Measurements from ENCODE around the gene CTNNA3.

The CTNNA3 gene

DNA sequence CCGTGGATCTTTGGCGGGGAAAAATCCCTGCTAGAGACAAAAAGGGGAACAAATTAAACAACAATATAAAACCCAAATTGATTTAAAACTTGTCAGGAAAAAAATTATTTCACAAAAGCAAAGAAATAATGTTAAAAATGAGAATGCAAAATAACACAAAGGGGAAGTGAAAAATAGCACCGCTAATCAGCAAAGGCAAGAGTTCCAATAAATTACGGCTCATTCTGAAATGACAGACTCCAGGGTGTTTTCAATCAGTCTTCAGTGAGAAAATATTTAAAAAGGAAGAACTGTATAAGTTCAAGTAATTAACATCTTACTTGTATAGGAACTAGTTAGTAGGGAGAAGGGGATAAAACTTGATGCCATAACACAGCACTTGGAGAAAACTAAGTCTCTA, 433.3 kb downstream of the CTNNA3 start:
- CTCF ChIA-PET = no interaction called here
- no peaks in the 10 kb centered on the region for H3K9me3 ChIP-seq (ENCODE audit: control insufficient read depth, insufficient read depth, low read depth, low read length)
- no peaks in the 10 kb centered on the region for H3K36me3 ChIP-seq (ENCODE audit: control insufficient read depth in 2 of 2, insufficient read depth in 1 of 2, low read length in 2 of 2)
- H3K4me1 ChIP-seq (ENCODE audit: control insufficient read depth, insufficient read depth, low read length) = peaks cover 6% of the 10 kb centered on the region; the same call in 1 of the 2 replicates
- no peak overlapping the region for H3K4me3 ChIP-seq (ENCODE audit: low read depth, low read length)
- TF ChIP-seq ZNF169 (tag by site-specific recombination; IDR thresholded peaks at IDR 0.05) (no peak), ZNF266 (tag by site-specific recombination; IDR thresholded peaks at IDR 0.05; ENCODE audit: low read depth) (no peak), ZNF324 (tag by site-specific recombination; IDR thresholded peaks at IDR 0.05) (no peak), ZNF423 (tag by site-specific recombination; IDR thresholded peaks at IDR 0.05) (no peak), SCRT1 (tag by site-specific recombination; IDR thresholded peaks at IDR 0.05; ENCODE audit: borderline replicate concordance) (no peak), MEIS1 (CRISPR knock-in tag; IDR thresholded peaks at IDR 0.05; ENCODE audit: borderline replicate concordance) (no peak), SP2 (tag by site-specific recombination; IDR thresholded peaks at IDR 0.05) (no peak), ZNF707 (tag by site-specific recombination; IDR thresholded peaks at IDR 0.05) (no peak), ZNF701 (tag by site-specific recombination; IDR thresholded peaks at IDR 0.05) (no peak), ZBTB1 (tag by site-specific recombination; IDR thresholded peaks at IDR 0.05) (no peak), ZNF354C (tag by site-specific recombination; IDR thresholded peaks at IDR 0.05; ENCODE audit: borderline replicate concordance, low read depth) (no peak), HOXA7 (CRISPR knock-in tag; IDR thresholded peaks at IDR 0.05; ENCODE audit: borderline replicate concordance) (no peak), ZNF561 (tag by site-specific recombination; IDR thresholded peaks at IDR 0.05; ENCODE audit: borderline replicate concordance) (no peak), ZNF660 (tag by site-specific recombination; IDR thresholded peaks at IDR 0.05) (no peak), ZFP41 (tag by site-specific recombination; IDR thresholded peaks at IDR 0.05; ENCODE audit: borderline replicate concordance) (no peak), ZNF623 (tag by site-specific recombination; IDR thresholded peaks at IDR 0.05) (no peak), ZNF501 (tag by site-specific recombination; IDR thresholded peaks at IDR 0.05) (no peak)
- TF ChIP-seq, protein P1, sequence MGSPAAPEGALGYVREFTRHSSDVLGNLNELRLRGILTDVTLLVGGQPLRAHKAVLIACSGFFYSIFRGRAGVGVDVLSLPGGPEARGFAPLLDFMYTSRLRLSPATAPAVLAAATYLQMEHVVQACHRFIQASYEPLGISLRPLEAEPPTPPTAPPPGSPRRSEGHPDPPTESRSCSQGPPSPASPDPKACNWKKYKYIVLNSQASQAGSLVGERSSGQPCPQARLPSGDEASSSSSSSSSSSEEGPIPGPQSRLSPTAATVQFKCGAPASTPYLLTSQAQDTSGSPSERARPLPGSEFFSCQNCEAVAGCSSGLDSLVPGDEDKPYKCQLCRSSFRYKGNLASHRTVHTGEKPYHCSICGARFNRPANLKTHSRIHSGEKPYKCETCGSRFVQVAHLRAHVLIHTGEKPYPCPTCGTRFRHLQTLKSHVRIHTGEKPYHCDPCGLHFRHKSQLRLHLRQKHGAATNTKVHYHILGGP (tag by site-specific recombination; IDR thresholded peaks at IDR 0.05) = no peak
- TF ChIP-seq, protein P2, sequence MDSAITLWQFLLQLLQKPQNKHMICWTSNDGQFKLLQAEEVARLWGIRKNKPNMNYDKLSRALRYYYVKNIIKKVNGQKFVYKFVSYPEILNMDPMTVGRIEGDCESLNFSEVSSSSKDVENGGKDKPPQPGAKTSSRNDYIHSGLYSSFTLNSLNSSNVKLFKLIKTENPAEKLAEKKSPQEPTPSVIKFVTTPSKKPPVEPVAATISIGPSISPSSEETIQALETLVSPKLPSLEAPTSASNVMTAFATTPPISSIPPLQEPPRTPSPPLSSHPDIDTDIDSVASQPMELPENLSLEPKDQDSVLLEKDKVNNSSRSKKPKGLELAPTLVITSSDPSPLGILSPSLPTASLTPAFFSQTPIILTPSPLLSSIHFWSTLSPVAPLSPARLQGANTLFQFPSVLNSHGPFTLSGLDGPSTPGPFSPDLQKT (IDR thresholded peaks at IDR 0.05; ENCODE audit: borderline replicate concordance, low read depth, low read length) = no peak
- H3K27ac ChIP-seq (ENCODE audit: extremely low read depth, low read depth, low read length) = no peak overlapping the region
- POLR2A ChIA-PET = no interaction called here

DNA sequence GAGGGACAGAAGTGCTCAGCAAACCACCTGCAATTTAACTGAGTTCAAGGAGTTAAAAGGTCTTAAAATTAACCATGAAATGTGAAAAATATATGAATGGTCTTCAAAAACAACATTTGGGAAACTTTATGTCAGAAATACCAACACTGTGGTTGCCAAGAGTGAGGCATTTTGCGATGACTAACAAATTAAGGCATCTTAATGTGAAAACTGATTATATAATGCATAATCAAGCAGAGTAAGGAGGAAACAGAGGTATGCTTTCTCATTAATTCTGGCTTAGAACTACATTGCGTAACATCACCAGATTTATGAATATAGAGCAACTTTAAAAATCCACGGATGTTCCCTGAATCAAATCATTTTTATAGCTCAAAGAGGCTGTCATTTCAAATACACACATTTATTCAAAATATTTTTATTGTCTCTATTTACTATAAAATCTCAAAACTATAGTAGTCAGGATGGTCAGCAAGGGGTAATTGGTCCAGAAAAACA, 434.6 kb downstream of the CTNNA3 start:
- Histone ChIP-seq H3K4me1 (ENCODE audit: control insufficient read depth, insufficient read depth, low read length) (peaks cover 11% of the 10 kb centered on the region; the same call in 1 of the 2 replicates), H3K36me3 (ENCODE audit: control insufficient read depth in 2 of 2, insufficient read depth in 1 of 2, low read length in 2 of 2) (no peaks in the 10 kb centered on the region), H3K27ac (ENCODE audit: extremely low read depth, low read depth, low read length) (no peak overlapping the region), H3K4me3 (ENCODE audit: low read depth, low read length) (no peak overlapping the region), H3K9me3 (ENCODE audit: control insufficient read depth, insufficient read depth, low read depth, low read length) (no peaks in the 10 kb centered on the region)
- ChIA-PET POLR2A (no interaction called here), CTCF (interaction anchor here (0.6 kb wide), 1 partner anchor 39 kb away, joined by 3 read pairs; no protein-coding TSS in a partner anchor)
- TF ChIP-seq ZNF366 (tag by site-specific recombination; conservative IDR thresholded peaks at IDR 0.05) (no peak), ZNF48 (tag by site-specific recombination; IDR thresholded peaks at IDR 0.05) (no peak), ZNF768 (tag by site-specific recombination; IDR thresholded peaks at IDR 0.05) (no peak), ZNF473 (tag by site-specific recombination; IDR thresholded peaks at IDR 0.05) (no peak), ZNF777 (tag by site-specific recombination; IDR thresholded peaks at IDR 0.05; ENCODE audit: borderline replicate concordance) (no peak), YY1 (tag by site-specific recombination; IDR thresholded peaks at IDR 0.05) (no peak), EGR2 (tag by site-specific recombination; IDR thresholded peaks at IDR 0.05; ENCODE audit: low read depth) (no peak), ZNF670 (tag by site-specific recombination; IDR thresholded peaks at IDR 0.05; ENCODE audit: low read depth) (no peak), ZNF654 (tag by site-specific recombination; IDR thresholded peaks at IDR 0.05; ENCODE audit: low read depth) (no peak), HOXA7 (CRISPR knock-in tag; IDR thresholded peaks at IDR 0.05; ENCODE audit: borderline replicate concordance) (no peak), SCRT2 (tag by site-specific recombination; IDR thresholded peaks at IDR 0.05) (no peak)
- TF ChIP-seq, protein P3, sequence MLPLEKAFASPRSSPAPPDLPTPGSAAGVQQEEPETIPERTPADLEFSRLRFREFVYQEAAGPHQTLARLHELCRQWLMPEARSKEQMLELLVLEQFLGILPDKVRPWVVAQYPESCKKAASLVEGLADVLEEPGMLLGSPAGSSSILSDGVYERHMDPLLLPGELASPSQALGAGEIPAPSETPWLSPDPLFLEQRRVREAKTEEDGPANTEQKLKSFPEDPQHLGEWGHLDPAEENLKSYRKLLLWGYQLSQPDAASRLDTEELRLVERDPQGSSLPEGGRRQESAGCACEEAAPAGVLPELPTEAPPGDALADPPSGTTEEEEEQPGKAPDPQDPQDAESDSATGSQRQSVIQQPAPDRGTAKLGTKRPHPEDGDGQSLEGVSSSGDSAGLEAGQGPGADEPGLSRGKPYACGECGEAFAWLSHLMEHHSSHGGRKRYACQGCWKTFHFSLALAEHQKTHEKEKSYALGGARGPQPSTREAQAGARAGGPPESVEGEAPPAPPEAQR (tag by site-specific recombination; IDR thresholded peaks at IDR 0.05) = no peak
- TF ChIP-seq, protein P2 (IDR thresholded peaks at IDR 0.05; ENCODE audit: borderline replicate concordance, low read depth, low read length) = no peak
